SK-N-SH (cell line): Measurements from ENCODE around the gene APOBEC3H. TPM values are rescaled to one million over a fixed set of nuclear protein-coding genes. Genes with fewer than 3 reads are reported as not detected.

ENCODE experiments used
- CTCF ChIA-PET: fragments of 300-600, 350-600 bp; formaldehyde crosslinking; extraction: SDS; loops from one replicate; lab custom pipeline; 2021; lab: Yijun Ruan, JAX
- POLR2A ChIA-PET: fragments of 350-600 bp; sonication (Branson Sonifier 250); formaldehyde crosslinking; extraction: SDS; loops from one replicate; lab custom pipeline; 2020; ENCODE audit warnings: antibody characterized with exemption, inconsistent platforms; lab: Yijun Ruan, JAX
- DNase-seq: peaks from one replicate; pipeline ENCODE4 v3.0.0; 2012
- H2AFZ ChIP-seq: fragments of 200-600 bp; sonication (generic); 2 replicates; pipeline ENCODE4 v1.8.1; 2016; ENCODE audit warnings: antibody characterized with exemption, mild to moderate bottlenecking, low read depth
- H3F3A ChIP-seq: fragments of 200-600 bp; sonication (generic); replicated peaks from 2 replicates; pipeline ENCODE3; 2016; ENCODE audit warnings: antibody characterized with exemption, mild to moderate bottlenecking; ENCODE audit not compliant: insufficient read depth
- H3K27ac ChIP-seq, 2 experiments: fragments of 200-500 bp in 1 of 2; fragments of 200-600 bp in 1 of 2; sonication (Bioruptor generic) in 1 of 2; sonication (generic), shearing (Covaris generic) in 1 of 2; 2 replicates each; pipeline versions ENCODE4 v1.5.1 to v1.6.1; 2014 to 2016; ENCODE audit warnings: low read depth in 2 of 2, inconsistent platforms in 1 of 2, low read length in 1 of 2, mild to moderate bottlenecking in 1 of 2, mixed read lengths in 1 of 2
- H3K27me3 ChIP-seq: fragments of 200-600 bp; sonication (generic), shearing (Covaris generic); 2 replicates; pipeline ENCODE4 v1.6.1; 2016; ENCODE audit warnings: mixed run types; ENCODE audit not compliant: insufficient read depth
- H3K36me3 ChIP-seq, 2 experiments: fragments of 200-500 bp in 1 of 2; fragments of 200-600 bp in 1 of 2; sonication (Bioruptor generic) in 1 of 2; sonication (generic) in 1 of 2; replicated peaks in 1 of 2; 2 replicates each; pipeline versions ENCODE3 to v1.5.1; 2014 to 2016; ENCODE audit warnings: low read length in 1 of 2, mild to moderate bottlenecking in 1 of 2; ENCODE audit not compliant: insufficient read depth in 2 of 2, control insufficient read depth in 1 of 2
- H3K4me1 ChIP-seq, 2 experiments: fragments of 200-500 bp in 1 of 2; fragments of 200-600 bp in 1 of 2; sonication (Bioruptor generic) in 1 of 2; sonication (generic), shearing (Covaris generic) in 1 of 2; 2 replicates each; pipeline versions ENCODE4 v1.5.1 to v1.6.1; 2014 to 2016; ENCODE audit warnings: low read depth in 1 of 2, low read length in 1 of 2, mixed run types in 1 of 2; ENCODE audit not compliant: insufficient read depth in 2 of 2, control insufficient read depth in 1 of 2
- H3K4me2 ChIP-seq: fragments of 200-600 bp; sonication (generic), shearing (Covaris generic); 2 replicates; pipeline ENCODE4 v1.6.1; 2017; ENCODE audit warnings: mixed run types
- H3K4me3 ChIP-seq, 2 experiments: fragments of 200-500 bp in 1 of 2; fragments of 200-600 bp in 1 of 2; sonication (Bioruptor generic) in 1 of 2; sonication (generic), shearing (Covaris generic) in 1 of 2; 2 replicates each; pipeline versions ENCODE4 v1.5.1 to v1.8.1; 2014 to 2016; ENCODE audit warnings: low read depth in 2 of 2, inconsistent platforms in 1 of 2, low read length in 1 of 2, mild to moderate bottlenecking in 1 of 2, mixed read lengths in 1 of 2, moderate library complexity in 1 of 2
- H3K79me2 ChIP-seq: fragments of 200-600 bp; sonication (generic); 2 replicates; pipeline ENCODE4 v1.8.1; 2017; ENCODE audit warnings: mild to moderate bottlenecking; ENCODE audit not compliant: insufficient read depth
- H3K9ac ChIP-seq: fragments of 200-600 bp; sonication (generic); 2 replicates; pipeline ENCODE4 v1.6.1; 2017; ENCODE audit warnings: mixed run types
- H3K9me2 ChIP-seq: fragments of 200-600 bp; sonication (generic); 2 replicates; pipeline ENCODE4 v1.6.1; 2017; ENCODE audit warnings: mixed run types
- H3K9me3 ChIP-seq: fragments of 200-600 bp; sonication (generic); 2 replicates; pipeline ENCODE4 v1.6.1; 2017; ENCODE audit warnings: mixed run types, mild to moderate bottlenecking, moderate library complexity
- H4K20me1 ChIP-seq: fragments of 200-600 bp; sonication (generic); 2 replicates; pipeline ENCODE4 v1.6.1; 2017; ENCODE audit warnings: mild to moderate bottlenecking, mixed run types; ENCODE audit not compliant: insufficient read depth
- CHD2 ChIP-seq: fragments of 150-350 bp; IDR thresholded peaks from 2 replicates; pipeline ENCODE4 v1.6.1; 2018; ENCODE audit warnings: low read length; ENCODE audit not compliant: partially characterized antibody
- GABPA ChIP-seq: IDR thresholded peaks from 2 replicates; pipeline ENCODE4 v1.4.0; 2012; ENCODE audit warnings: low read depth, mild to moderate bottlenecking
- GATA2 ChIP-seq: sonication (generic); formaldehyde crosslinking; IDR thresholded peaks from 2 replicates; pipeline ENCODE4 v1.5.0; 2020; ENCODE audit warnings: mild to moderate bottlenecking, missing genetic modification reagents
- JUND ChIP-seq: IDR thresholded peaks from 2 replicates; pipeline ENCODE4 v1.4.0; 2012
- MEF2A ChIP-seq: IDR thresholded peaks from 2 replicates; pipeline ENCODE4 v1.4.0; 2012; ENCODE audit warnings: low read depth, borderline replicate concordance
- NRF1 ChIP-seq: IDR thresholded peaks from 2 replicates; pipeline ENCODE4 v1.6.1; 2012; ENCODE audit warnings: low read depth, mild to moderate bottlenecking, low read length
- POLR2AphosphoS5 ChIP-seq: IDR thresholded peaks from 2 replicates; pipeline ENCODE4 v1.6.1; 2012; ENCODE audit warnings: low read depth, low read length
- SIN3A ChIP-seq: IDR thresholded peaks from 2 replicates; pipeline ENCODE4 v1.6.1; 2012; ENCODE audit warnings: low read depth, mild to moderate bottlenecking, low read length, moderate library complexity, borderline replicate concordance
- SMC3 ChIP-seq: IDR thresholded peaks from 2 replicates; pipeline ENCODE4 v1.6.1; 2012; ENCODE audit warnings: low read depth, low read length, improper control_type of control experiment
- TAF1 ChIP-seq: IDR thresholded peaks from 2 replicates; pipeline ENCODE4 v1.6.1; 2012; ENCODE audit warnings: low read depth, mild to moderate bottlenecking, low read length, moderate library complexity, borderline replicate concordance
- YY1 ChIP-seq: IDR thresholded peaks from 2 replicates; pipeline ENCODE4 v1.4.0; 2012; ENCODE audit warnings: low read depth, mild to moderate bottlenecking
- WGBS: methylation state at CpG from one replicate; pipeline ENCODE4 v1.1.6; 2017; ENCODE audit warnings: low lambda C conversion rate; 5-methylcytosine and 5-hydroxymethylcytosine counted together
- polyA plus RNA-seq, 3 experiments: library from polyadenylated mRNA; depleted of rRNA; stranded (reverse); fragments of >200 nt; gene quantifications; 2 replicates each; pipeline ENCODE4 v1.2.3, GENCODE V29; 2012
- TF ChIP-seq, protein P1 (sequence below): IDR thresholded peaks from 2 replicates; pipeline ENCODE4 v1.4.0; 2012; ENCODE audit warnings: low read depth, borderline replicate concordance

APOBEC3H gene
- polyA plus RNA-seq, 1 of the 3 experiments (the other 2 are of a cell fraction) = 0.18 TPM

DNA sequence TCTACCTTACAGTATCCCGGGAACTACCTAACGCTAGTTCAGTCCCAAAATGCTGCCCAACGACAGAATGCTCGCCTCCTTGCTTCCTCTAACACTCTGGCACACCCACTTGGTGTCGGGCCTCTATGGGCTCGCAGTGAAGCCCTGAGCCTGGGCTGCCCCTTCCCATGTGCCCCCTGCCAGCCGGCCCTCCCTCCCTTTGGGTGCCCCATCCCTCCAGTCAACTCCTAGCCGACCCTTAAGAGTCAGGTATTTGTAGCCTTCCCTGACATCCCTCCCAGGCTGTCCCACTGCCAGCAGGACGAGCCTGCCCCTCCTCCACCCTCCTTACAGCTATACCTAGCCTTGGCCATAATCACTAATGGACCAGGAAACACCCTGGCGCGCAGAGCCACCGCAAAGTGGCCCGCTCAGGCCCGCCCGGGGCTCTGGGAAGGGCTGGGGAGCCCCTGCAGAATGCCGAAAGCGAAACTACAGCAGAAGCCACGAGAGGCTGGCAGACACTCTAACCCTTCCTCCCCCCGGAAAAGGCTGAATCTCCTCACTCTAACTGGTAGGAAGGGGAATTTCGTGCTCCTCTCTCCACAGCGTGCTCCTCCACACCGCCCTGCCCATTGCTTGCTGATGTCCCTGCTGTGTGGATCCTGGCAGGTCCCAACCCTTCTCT lies 47.2 kb downstream of the APOBEC3H start (continued):
- TF ChIP-seq GABPA (no peak), CHD2 (no peak), YY1 (no peak), JUND (no peak)
- TF ChIP-seq, protein P1, sequence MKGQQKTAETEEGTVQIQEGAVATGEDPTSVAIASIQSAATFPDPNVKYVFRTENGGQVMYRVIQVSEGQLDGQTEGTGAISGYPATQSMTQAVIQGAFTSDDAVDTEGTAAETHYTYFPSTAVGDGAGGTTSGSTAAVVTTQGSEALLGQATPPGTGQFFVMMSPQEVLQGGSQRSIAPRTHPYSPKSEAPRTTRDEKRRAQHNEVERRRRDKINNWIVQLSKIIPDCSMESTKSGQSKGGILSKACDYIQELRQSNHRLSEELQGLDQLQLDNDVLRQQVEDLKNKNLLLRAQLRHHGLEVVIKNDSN = no peak
- TF ChIP-seq, all 33 proteins: peak for 0

DNA sequence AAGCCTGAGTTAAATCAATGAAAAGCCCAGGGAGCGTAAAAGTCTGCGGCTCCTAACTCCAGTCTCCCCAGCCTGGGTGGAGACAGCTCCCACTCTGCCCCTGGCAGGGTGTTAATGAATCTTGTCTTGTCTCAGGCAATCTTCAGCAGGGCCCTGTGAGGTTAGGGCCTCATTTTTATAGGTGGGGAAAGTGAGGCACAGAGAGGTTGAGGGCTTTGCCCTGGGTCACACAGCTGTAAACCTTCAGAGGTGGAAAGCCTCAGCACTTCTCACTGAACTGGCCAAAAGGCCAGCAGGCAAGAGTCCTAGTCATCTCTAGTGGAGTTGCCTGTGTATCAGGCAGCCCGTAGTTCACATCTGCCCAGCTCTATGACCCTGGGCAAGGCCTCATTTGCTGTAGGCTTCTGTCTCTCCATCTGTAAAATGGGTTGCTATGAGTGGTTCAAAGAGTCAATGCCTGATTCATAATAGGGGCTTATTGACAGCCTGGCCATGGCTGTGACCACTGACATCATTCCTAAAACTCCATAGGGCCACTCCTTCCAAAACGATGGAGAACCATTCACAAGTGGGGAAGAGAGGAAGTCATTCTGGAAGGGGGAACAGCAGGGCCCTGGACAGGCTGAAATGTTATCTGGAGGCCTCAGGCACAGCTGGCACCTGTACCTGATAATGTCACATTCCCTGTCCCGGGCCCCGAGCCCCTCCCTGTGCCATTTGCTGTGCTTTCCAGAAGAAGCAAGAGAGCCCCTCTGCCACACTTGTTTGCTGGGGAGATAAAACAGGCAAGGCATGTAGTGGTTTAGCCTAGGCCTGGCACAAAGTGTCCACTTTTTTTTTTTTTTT lies 49.4 kb downstream of the APOBEC3H start:
- no peaks in the 10 kb centered on the region for H3K79me2 ChIP-seq
- H3K9me3 ChIP-seq = no peaks in the 10 kb centered on the region
- no peaks in the 10 kb centered on the region for H4K20me1 ChIP-seq
- TF ChIP-seq SIN3A = no peak
- no peak for TF ChIP-seq TAF1
- TF ChIP-seq GABPA = no peak
- no peak for TF ChIP-seq MEF2A
- no peak for TF ChIP-seq GATA2
- H3K27ac ChIP-seq = peak overlapping the region in 1 of 2 experiments; percentile 34; a peak in 1 of 4 replicates
- H3K36me3 ChIP-seq = no peaks in the 10 kb centered on the region
- POLR2A ChIA-PET = no interaction called here
- DNase-seq = no peak
- CTCF ChIA-PET = no interaction called here
- H3K9ac ChIP-seq = no peak overlapping the region
- no peak overlapping the region for H2AFZ ChIP-seq
- no peaks in the 10 kb centered on the region for H3K27me3 ChIP-seq
- WGBS = 67% methylated on average over 1 of the region's 6 CpGs
- no peaks in the 10 kb centered on the region for H3K9me2 ChIP-seq
- peaks cover 0 to 7% of the 10 kb centered on the region in 2 experiments; a peak in 1 of 4 replicates for H3K4me1 ChIP-seq
- H3F3A ChIP-seq = peaks cover 4% of the 10 kb centered on the region
- peak overlapping the region; percentile 19 to 72; a peak in 3 of 4 replicates for H3K4me3 ChIP-seq
- H3K4me2 ChIP-seq = peak overlapping the region; percentile 72

DNA sequence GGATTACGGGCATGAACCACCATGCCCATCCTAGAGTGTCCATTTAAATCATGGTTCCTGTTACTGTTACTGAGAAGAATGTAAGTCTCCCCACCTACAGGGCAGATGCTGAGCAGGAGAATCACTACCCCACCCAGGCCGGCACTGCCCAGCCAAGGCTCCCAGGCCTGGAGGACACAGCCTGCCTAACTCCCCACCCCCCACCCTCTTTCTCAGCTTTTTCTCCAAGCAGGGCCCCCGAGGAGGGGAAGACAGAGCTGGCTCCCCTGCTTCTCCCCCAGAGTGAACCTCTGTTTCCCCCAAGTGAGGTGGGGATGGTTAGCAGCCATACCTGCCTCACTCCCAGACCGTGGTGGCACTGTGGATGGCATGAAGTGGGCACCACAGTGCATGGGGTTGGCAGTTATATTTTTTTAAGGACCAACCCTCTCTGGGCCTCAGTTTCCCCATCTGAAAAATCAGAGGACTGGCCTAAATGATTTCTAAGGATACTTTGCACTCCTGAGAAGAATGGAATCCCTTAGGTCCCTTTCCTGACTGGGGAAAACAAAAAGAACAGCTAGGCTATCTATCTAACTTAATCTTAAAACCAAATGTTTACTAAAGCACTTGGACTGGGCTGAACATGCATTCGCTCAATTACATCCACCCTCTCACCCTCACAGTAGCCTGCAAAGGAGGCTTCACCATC lies 50.4 kb downstream of the APOBEC3H start:
- Histone ChIP-seq H3K79me2 (no peaks in the 10 kb centered on the region), H3F3A (peaks cover 4% of the 10 kb centered on the region), H4K20me1 (no peaks in the 10 kb centered on the region), H3K4me3 (no peak overlapping the region), H3K9ac (no peak overlapping the region), H3K27ac (no peak overlapping the region), H3K4me2 (no peak overlapping the region), H3K9me3 (no peaks in the 10 kb centered on the region), H3K36me3 (no peaks in the 10 kb centered on the region), H2AFZ (no peak overlapping the region), H3K4me1 (peaks cover 0 to 9% of the 10 kb centered on the region in 2 experiments; a peak in 1 of 4 replicates), H3K9me2 (no peaks in the 10 kb centered on the region), H3K27me3 (no peaks in the 10 kb centered on the region)
- ChIA-PET CTCF (interaction anchor here (1.1 kb wide), 1 partner anchor 163 kb away, joined by 4 read pairs; no protein-coding TSS in a partner anchor), POLR2A (interaction anchor here (0.5 kb wide), 1 partner anchor 171 kb away, joined by 4 read pairs; no protein-coding TSS in a partner anchor)
- 92% methylated on average over 3 of the region's 5 CpGs for WGBS
- DNase-seq = no peak
- TF ChIP-seq NRF1 (no peak), POLR2AphosphoS5 (no peak), SMC3 (no peak)
